MCF 10A (cell line): ENCODE measurements around the gene MED13L. TPM values are rescaled to one million over a fixed set of nuclear protein-coding genes. Genes with fewer than 3 reads are reported as not detected.

Experiments used
- BruUV-seq: library from RNA; stranded (reverse); fragments of 400-500 nt; replicated peaks from 2 replicates; lab custom pipeline; 2021; lab: Mats Ljungman, UMichigan
- CTCF ChIA-PET: fragments of 300-600 bp; sonication (Branson Sonifier 250); formaldehyde crosslinking; extraction: SDS; loops from one replicate; lab custom pipeline; 2021; ENCODE audit warnings: antibody characterized with exemption, inconsistent platforms; lab: Yijun Ruan, JAX
- POLR2A ChIA-PET: fragments of 300-600, 350-650 bp; sonication (Branson Sonifier 250); formaldehyde crosslinking; extraction: SDS; loops from one replicate; lab custom pipeline; 2020; ENCODE audit warnings: antibody characterized with exemption, inconsistent platforms; lab: Yijun Ruan, JAX
- DNase-seq: peaks from one replicate; pipeline ENCODE4 v3.0.0-alpha.2; 2018; ENCODE audit not compliant: unreplicated experiment
- H3K27ac Mint-ChIP-seq: one replicate; pipeline ENCODE4 v1.8.0; 2022; ENCODE audit warnings: mild to moderate bottlenecking, low read depth, mixed read lengths; ENCODE audit not compliant: unreplicated experiment
- H3K27me3 Mint-ChIP-seq: one replicate; pipeline ENCODE4 v1.8.0; 2022; ENCODE audit warnings: mixed read lengths; ENCODE audit not compliant: insufficient read depth, unreplicated experiment
- H3K36me3 Mint-ChIP-seq: one replicate; pipeline ENCODE4 v1.8.0; 2022; ENCODE audit warnings: mild to moderate bottlenecking, moderate library complexity, mixed read lengths; ENCODE audit not compliant: insufficient read depth, unreplicated experiment
- H3K4me1 Mint-ChIP-seq: one replicate; pipeline ENCODE4 v1.8.0; 2022; ENCODE audit warnings: mixed read lengths; ENCODE audit not compliant: insufficient read depth, unreplicated experiment
- H3K4me3 Mint-ChIP-seq: one replicate; pipeline ENCODE4 v1.8.0; 2022; ENCODE audit warnings: mild to moderate bottlenecking, moderate library complexity, mixed read lengths; ENCODE audit not compliant: unreplicated experiment
- H3K9me3 Mint-ChIP-seq: one replicate; pipeline ENCODE4 v1.8.0; 2022; ENCODE audit warnings: mixed read lengths; ENCODE audit not compliant: unreplicated experiment
- intact Hi-C: fragments of 100-400 bp; cut with micrococcal nuclease; formaldehyde crosslinking; loops from 2 replicates; pipeline ENCODE4 v1.14.1; 2022
- total RNA-seq: library from RNA; stranded (reverse); gene quantifications from 2 replicates; pipeline ENCODE4 v1.2.3, GENCODE V29; 2022
- TF ChIP-seq, protein P1 (sequence below): fragments of 200-600 bp; IDR thresholded peaks from one replicate; pipeline ENCODE4 v1.8.0; 2022; ENCODE audit warnings: antibody characterized with exemption, mild to moderate bottlenecking; ENCODE audit not compliant: unreplicated experiment

Gene MED13L
- total RNA-seq, 1 experiment from 2014 or later, result 91.6 TPM

DNA sequence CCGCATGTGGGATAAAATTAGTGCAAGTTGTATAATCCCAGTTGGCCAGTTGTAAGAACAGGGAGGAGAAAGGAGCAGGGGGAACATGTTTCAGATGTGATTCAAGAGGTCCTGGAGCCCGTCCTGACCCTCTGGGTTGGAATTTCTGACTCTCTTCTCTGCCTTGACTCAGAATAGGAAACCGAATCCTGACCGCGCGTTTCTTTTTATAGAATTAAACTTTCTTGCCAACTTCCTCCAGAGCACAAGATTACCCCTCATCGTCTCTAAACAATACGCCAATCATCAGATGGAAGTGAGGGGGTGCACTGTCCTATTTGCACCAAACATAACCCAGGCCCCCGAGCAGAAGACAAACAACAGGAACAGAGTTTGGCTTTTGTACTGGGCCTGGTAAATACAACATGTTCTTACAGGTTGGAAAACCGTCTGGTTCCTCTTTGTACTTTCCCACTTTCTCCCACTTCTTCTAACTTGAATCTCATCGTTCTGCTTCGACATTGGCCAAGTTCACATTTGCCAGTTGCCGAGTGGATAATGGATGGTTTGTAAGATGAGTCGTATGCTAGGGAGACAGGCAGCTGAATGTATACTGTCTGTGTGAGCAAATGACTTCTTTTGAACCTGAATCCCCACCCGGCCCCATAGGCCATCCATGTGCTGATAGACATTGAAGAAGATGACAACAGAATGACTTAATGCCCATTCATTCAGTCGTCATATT is 42.6 kb upstream of the MED13L start:
- TF ChIP-seq, protein P1, sequence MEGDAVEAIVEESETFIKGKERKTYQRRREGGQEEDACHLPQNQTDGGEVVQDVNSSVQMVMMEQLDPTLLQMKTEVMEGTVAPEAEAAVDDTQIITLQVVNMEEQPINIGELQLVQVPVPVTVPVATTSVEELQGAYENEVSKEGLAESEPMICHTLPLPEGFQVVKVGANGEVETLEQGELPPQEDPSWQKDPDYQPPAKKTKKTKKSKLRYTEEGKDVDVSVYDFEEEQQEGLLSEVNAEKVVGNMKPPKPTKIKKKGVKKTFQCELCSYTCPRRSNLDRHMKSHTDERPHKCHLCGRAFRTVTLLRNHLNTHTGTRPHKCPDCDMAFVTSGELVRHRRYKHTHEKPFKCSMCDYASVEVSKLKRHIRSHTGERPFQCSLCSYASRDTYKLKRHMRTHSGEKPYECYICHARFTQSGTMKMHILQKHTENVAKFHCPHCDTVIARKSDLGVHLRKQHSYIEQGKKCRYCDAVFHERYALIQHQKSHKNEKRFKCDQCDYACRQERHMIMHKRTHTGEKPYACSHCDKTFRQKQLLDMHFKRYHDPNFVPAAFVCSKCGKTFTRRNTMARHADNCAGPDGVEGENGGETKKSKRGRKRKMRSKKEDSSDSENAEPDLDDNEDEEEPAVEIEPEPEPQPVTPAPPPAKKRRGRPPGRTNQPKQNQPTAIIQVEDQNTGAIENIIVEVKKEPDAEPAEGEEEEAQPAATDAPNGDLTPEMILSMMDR, result no peak
- peaks cover 32% of the 10 kb centered on the region for H3K4me1 Mint-ChIP-seq
- no peaks in the 10 kb centered on the region for H3K27me3 Mint-ChIP-seq
- H3K4me3 Mint-ChIP-seq, result no peak overlapping the region
- ChIA-PET CTCF (no interaction called here), POLR2A (interaction anchor here (0.8 to 0.9 kb wide), 2 partner anchors 44 to 207 kb away, joined by 3 to 4 read pairs; no protein-coding TSS in a partner anchor)
- peak; percentile 73 for DNase-seq
- BruUV-seq, result no TSS peak
- no peaks in the 10 kb centered on the region for H3K9me3 Mint-ChIP-seq
- H3K27ac Mint-ChIP-seq, result peak overlapping the region; percentile 43
- no peaks in the 10 kb centered on the region for H3K36me3 Mint-ChIP-seq
- intact Hi-C loops, result no loop called here

DNA sequence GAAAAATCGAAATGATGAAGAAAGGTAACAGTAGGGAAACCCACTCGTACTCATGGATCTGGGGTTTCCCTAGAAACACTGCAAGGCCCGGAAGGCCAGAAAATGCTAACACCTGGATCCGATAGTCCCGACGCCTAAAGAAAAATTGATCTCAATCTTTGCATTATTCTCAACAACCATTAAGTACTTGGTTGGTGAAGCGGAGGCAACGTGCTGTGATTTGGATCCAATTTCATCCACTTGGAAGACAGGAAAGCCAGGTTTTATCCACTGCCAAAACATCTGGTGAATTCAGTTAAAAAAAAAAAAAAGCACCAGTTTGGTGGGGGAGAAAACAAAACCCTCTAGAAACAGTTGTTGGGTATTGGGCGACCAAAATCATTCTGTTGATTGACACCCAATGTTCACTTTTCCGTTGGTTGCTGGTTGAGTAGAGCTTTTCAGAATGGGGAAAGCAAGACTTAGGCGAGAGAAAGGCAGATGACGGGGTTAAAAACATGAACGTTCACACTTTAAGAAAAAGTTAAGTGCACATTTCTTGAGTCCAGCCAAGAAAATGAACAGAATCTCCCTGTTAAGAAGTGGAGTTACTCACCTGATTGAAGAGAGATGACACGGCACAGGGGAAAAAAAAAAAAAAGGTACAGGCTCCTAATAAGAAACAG is 41.9 kb upstream of the MED13L start:
- TF ChIP-seq, protein P1, result no peak
- intact Hi-C loops, result no loop called here
- BruUV-seq, result no TSS peak
- Mint-ChIP-seq H3K4me1 (peaks cover 32% of the 10 kb centered on the region), H3K9me3 (no peaks in the 10 kb centered on the region), H3K36me3 (no peaks in the 10 kb centered on the region), H3K27ac (peak overlapping the region; percentile 43), H3K27me3 (no peaks in the 10 kb centered on the region), H3K4me3 (peak overlapping the region; percentile 60)
- POLR2A ChIA-PET, result interaction anchor here (1.4 to 2.0 kb wide), 3 partner anchors 13 to 71 kb away, joined by 3 to 10 read pairs (median 7); partner anchors contain the start of gene MED13L
- CTCF ChIA-PET, result interaction anchor here (0.6 to 1.6 kb wide), 2 partner anchors 19 to 43 kb away, joined by 3 to 4 read pairs; no protein-coding TSS in a partner anchor
- DNase-seq, result no peak

DNA sequence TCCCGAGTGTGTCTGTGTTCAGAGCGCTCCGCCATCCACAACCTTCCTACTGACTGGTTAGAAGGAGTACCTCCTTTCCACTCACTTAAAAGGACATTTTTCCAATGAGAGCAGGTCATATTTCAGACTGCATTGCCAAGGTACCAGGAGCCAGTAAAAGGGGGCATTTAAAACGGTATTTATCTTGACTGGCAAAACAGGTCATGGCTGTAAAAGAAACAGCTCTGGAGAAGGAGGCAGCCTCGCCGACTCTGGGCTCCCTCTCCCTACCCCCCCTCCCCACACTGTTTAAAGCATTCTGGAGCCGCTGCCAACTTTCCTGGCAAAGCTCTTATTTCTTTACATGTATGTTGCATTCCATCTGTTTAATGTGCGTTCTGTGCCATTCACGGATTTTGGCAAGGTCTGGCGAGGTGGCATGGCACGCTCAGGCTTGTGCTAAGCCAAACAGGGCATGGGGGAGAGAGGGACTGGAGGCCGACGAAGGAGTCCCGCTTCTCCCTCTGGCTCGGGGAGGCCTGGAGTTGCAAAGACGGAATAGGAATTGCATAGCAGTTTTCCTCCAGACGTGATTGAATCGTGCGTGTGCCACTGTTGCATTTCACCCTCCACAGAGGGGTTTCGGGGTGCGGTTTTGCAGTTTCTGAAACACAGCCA is 41.2 kb upstream of the MED13L start:
- BruUV-seq, result no TSS peak
- Mint-ChIP-seq H3K27me3 (no peaks in the 10 kb centered on the region), H3K27ac (peak overlapping the region; percentile 68), H3K36me3 (no peaks in the 10 kb centered on the region), H3K4me3 (peak overlapping the region; percentile 60), H3K4me1 (peaks cover 32% of the 10 kb centered on the region), H3K9me3 (no peaks in the 10 kb centered on the region)
- TF ChIP-seq, protein P1, result no peak
- DNase-seq, result peak; percentile 45
- ChIA-PET POLR2A (interaction anchor here (0.9 to 2.0 kb wide), 9 partner anchors 11 to 115 kb away, joined by 3 to 10 read pairs (median 4); partner anchors contain the start of gene MED13L), CTCF (interaction anchor here (0.6 to 1.6 kb wide), 3 partner anchors 18 to 278 kb away, joined by 3 to 4 read pairs (median 4); no protein-coding TSS in a partner anchor)
- intact Hi-C loops, result no loop called here
